ENCODE results near the gene FN1. TPM values are rescaled to one million over a fixed set of nuclear protein-coding genes. Genes with fewer than 3 reads are reported as not detected.
"Not testable (repeated sequence)": the region's sequence is repeated elsewhere in the genome, so short reads cannot be mapped to it uniquely, and the experiment has no call there.

Gene FN1
- total RNA-seq, 4 donors from 2014 or later: 272 to 709 (median 375) TPM

GRCh38 chr2:215413484-215413777 lies 22.4 kb downstream of the FN1 start:
- Histone ChIP-seq H3K27ac (no peak overlapping the region), H3K4me3 (no peak overlapping the region), H3K9me3 (no peaks in the 10 kb centered on the region), H3K36me3 (peaks cover 0 to 70% (median 3%) of the 10 kb centered on the region in 3 donors), H3K27me3 (no peaks in the 10 kb centered on the region), H3K4me1 (no peaks in the 10 kb centered on the region)
- 98 to 100% methylated on average over 1 of the region's 1 CpG for WGBS, 2 donors
- TF ChIP-seq EP300 (IDR thresholded peaks at IDR 0.05) (no peak), POLR2A (IDR thresholded peaks at IDR 0.05) (no peak)
- TF ChIP-seq, protein P1, sequence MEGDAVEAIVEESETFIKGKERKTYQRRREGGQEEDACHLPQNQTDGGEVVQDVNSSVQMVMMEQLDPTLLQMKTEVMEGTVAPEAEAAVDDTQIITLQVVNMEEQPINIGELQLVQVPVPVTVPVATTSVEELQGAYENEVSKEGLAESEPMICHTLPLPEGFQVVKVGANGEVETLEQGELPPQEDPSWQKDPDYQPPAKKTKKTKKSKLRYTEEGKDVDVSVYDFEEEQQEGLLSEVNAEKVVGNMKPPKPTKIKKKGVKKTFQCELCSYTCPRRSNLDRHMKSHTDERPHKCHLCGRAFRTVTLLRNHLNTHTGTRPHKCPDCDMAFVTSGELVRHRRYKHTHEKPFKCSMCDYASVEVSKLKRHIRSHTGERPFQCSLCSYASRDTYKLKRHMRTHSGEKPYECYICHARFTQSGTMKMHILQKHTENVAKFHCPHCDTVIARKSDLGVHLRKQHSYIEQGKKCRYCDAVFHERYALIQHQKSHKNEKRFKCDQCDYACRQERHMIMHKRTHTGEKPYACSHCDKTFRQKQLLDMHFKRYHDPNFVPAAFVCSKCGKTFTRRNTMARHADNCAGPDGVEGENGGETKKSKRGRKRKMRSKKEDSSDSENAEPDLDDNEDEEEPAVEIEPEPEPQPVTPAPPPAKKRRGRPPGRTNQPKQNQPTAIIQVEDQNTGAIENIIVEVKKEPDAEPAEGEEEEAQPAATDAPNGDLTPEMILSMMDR (IDR thresholded peaks at IDR 0.05): no peak
- DNase-seq (ENCODE audit: low spot score in 2 of 2): no peak

GRCh38 chr2:215411941-215412743 lies 23.7 kb downstream of the FN1 start:
- H3K27me3 ChIP-seq: no peaks in the 10 kb centered on the region
- no peak overlapping the region for H3K27ac ChIP-seq
- no peak overlapping the region for H3K4me3 ChIP-seq
- no peak for DNase-seq (ENCODE audit: low spot score in 2 of 2)
- H3K9me3 ChIP-seq: no peaks in the 10 kb centered on the region
- no peaks in the 10 kb centered on the region for H3K4me1 ChIP-seq
- 96 to 97% methylated on average over 9 of the region's 9 CpGs for WGBS, 2 donors
- TF ChIP-seq, protein P1 (IDR thresholded peaks at IDR 0.05): no peak
- TF ChIP-seq POLR2A (IDR thresholded peaks at IDR 0.05) (no peak), EP300 (IDR thresholded peaks at IDR 0.05) (no peak)
- peaks cover 3 to 73% (median 3%) of the 10 kb centered on the region in 3 donors for H3K36me3 ChIP-seq

DNA sequence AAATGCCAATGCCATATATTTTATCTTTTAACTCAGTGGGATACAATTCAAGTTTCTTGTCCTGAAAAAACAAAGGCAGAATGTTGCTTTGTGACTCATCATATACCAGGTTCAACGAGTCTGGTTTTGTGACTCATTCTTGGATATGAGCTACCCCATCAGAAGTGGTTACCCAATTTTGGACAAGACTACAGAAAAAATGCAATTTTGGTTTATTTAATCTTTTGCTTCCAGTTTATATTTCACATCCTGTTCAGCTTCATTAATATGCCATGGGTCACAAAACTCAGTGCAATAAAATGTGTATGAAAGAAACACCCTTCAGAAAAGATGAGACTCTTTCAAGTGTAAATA lies 25.0 kb downstream of the FN1 start:
- no peaks in the 10 kb centered on the region for H3K27me3 ChIP-seq
- H3K4me3 ChIP-seq: no peak overlapping the region
- DNase-seq (ENCODE audit: low spot score in 2 of 2): no peak
- WGBS, 2 donors: 3 to 11% methylated on average over 1 of the region's 1 CpG
- H3K4me1 ChIP-seq: no peaks in the 10 kb centered on the region
- H3K36me3 ChIP-seq: peaks cover 3 to 80% (median 3%) of the 10 kb centered on the region in 3 donors
- TF ChIP-seq POLR2A (IDR thresholded peaks at IDR 0.05) (no peak), EP300 (IDR thresholded peaks at IDR 0.05) (no peak)
- TF ChIP-seq, protein P1 (IDR thresholded peaks at IDR 0.05): no peak
- no peaks in the 10 kb centered on the region for H3K9me3 ChIP-seq
- H3K27ac ChIP-seq: no peak overlapping the region

- H3K27me3 ChIP-seq; DNase-seq (ENCODE audit: low spot score in 2 of 2); H3K4me3 ChIP-seq; H3K9me3 ChIP-seq; H3K4me1 ChIP-seq: not testable (repeated sequence)
- H3K27ac ChIP-seq: peak overlapping the region in 1 of 4 donors; percentile 22
- WGBS, 2 donors: 94% methylated on average over 13 of the region's 13 CpGs
- peaks cover 3 to 85% (median 3%) of the 10 kb centered on the region in 3 donors for H3K36me3 ChIP-seq
Observed at GRCh38 chr2:215410181-215410931, 25.5 kb downstream of the FN1 start.

DNA sequence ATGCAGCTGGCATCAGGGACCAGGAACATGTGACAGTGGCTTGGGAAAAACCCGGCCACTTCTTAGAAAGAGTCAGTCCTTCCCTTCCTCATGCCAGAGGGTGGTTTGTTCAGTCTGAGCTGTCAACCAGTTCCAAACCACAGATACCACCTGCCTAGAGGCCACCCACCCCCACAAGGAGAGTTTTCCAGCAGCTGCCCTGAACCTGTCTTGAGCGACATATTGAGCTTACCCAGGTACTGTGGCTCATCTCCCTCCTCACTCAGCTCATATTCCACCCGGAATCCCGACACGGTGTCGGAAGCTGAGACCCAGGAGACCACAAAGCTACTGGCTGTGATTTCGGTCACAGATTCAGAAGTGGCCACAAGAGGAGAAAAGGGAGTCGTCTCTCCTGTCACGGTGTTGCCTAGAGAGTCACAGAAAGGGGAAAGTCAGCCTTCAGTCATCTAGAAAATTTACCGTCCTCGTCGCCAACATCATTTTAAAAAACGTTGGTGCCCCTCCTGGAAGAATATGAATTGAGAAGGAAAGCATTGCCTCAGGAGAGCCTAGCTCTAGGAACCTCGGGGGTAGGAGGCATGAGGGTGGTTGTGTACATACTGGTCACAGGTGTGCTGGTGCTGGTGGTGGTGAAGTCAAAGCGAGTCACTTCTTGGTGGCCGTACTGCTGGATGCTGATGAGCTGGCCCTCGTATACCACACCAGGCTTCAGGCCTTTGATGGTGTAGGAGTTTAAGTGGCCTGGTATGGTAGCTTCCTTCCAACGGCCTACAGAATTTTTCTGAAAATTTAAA lies 26.3 kb downstream of the FN1 start:
- Histone ChIP-seq H3K36me3 (peaks cover 3 to 89% (median 3%) of the 10 kb centered on the region in 3 donors), H3K27me3 (no peaks in the 10 kb centered on the region), H3K4me1 (peaks cover 0 to under 1% (median 0%) of the 10 kb centered on the region in 4 donors), H3K27ac (no peak overlapping the region), H3K9me3 (no peaks in the 10 kb centered on the region), H3K4me3 (no peak overlapping the region)
- TF ChIP-seq, protein P1 (IDR thresholded peaks at IDR 0.05): no peak
- no peak for TF ChIP-seq EP300 (IDR thresholded peaks at IDR 0.05)
- TF ChIP-seq POLR2A (IDR thresholded peaks at IDR 0.05): no peak
- DNase-seq (ENCODE audit: low spot score in 2 of 2): no peak
- 91 to 95% methylated on average over 18 of the region's 18 CpGs for WGBS, 2 donors

DNA sequence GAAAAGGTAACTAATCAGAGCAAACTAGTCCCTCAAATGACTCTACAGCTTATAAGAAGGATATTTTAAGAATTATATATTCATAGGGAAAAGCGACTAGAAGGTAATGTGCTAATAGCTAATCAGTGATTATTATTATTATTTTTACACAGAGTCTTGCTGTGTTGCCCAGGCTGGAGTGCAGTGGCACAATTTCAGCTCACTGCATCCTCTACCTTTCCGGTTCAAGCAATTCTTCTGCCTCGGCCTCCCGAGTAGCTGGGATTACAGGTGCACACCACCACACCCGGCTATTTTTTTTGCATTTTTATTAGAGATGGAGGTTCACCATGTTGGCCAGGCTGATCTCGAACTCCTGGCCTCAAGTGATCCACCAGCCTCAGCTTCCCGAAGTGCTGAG lies 27.4 kb downstream of the FN1 start:
- 82 to 88% methylated on average over 7 of the region's 7 CpGs for WGBS, 2 donors
- DNase-seq (ENCODE audit: low spot score in 2 of 2); H3K4me3 ChIP-seq; H3K27me3 ChIP-seq; H3K9me3 ChIP-seq; H3K27ac ChIP-seq: not testable (repeated sequence)
- peaks cover 0 to 12% (median 0%) of the 10 kb centered on the region in 4 donors for H3K4me1 ChIP-seq
- H3K36me3 ChIP-seq: peaks cover 3 to 80% (median 3%) of the 10 kb centered on the region in 3 donors
